Fibroblast of the aortic adventitia (primary cell): ENCODE data around the gene EFNA1. TPM values are rescaled to one million over a fixed set of nuclear protein-coding genes. Genes with fewer than 3 reads are reported as not detected.

Experiments
- DNase-seq: peaks from one replicate; pipeline ENCODE4 v3.0.0-alpha.2; 2010; ENCODE audit warnings: low read depth
- H3K4me3 ChIP-seq: 2 replicates; pipeline ENCODE4 v1.5.1; 2011; ENCODE audit warnings: low read depth, mild to moderate bottlenecking, control low read depth, low read length, moderate library complexity
- CTCF ChIP-seq: IDR thresholded peaks from 2 replicates; pipeline ENCODE4 v1.5.1; 2011; ENCODE audit warnings: mild to moderate bottlenecking, low read length, control low read depth, inconsistent platforms; ENCODE audit not compliant: insufficient read depth
- small RNA-seq: library from RNA; depleted of rRNA; stranded (forward); fragments of <200 nt; gene quantifications from one replicate; pipeline ENCODE3, GENCODE V24; 2012
- total RNA-seq: library from RNA; depleted of rRNA; stranded (reverse); fragments of >200 nt; gene quantifications from 2 replicates; pipeline ENCODE4 v1.2.3, GENCODE V29; 2012; ENCODE audit warnings: low replicate concordance

The EFNA1 gene
- total RNA-seq, 1 donor = 0.54 TPM

- TF ChIP-seq CTCF = no peak
- no peak overlapping the region for H3K4me3 ChIP-seq
- no peak for DNase-seq
Measured at GRCh38 chr1:155181371-155182051, 53.8 kb downstream of the EFNA1 start.

GRCh38 chr1:155182052-155182550, 54.4 kb downstream of the EFNA1 start:
- no peak overlapping the region for H3K4me3 ChIP-seq
- DNase-seq = no peak
- TF ChIP-seq CTCF = no peak

- TF ChIP-seq CTCF = no peak
- no peak for DNase-seq
- H3K4me3 ChIP-seq = no peak overlapping the region
Measured at GRCh38 chr1:155183775-155184221, 56.1 kb downstream of the EFNA1 start.

- no peak for TF ChIP-seq CTCF
- no peak overlapping the region for H3K4me3 ChIP-seq
- DNase-seq = no peak
Measured at GRCh38 chr1:155184351-155184811, 56.7 kb downstream of the EFNA1 start.

Small RNA genes within 50 kb of the gene (small RNA-seq; reads per million reads assigned to genes)
- not detected for gene HMGN2P18
- gene RF00019 = not detected

Other genes starting within 250 kb of the EFNA1 start
- 11.7 and 20.7 TPM in 2 replicates for gene PMVK, start 191.2 kb upstream of the EFNA1 start, total RNA-seq
- 36.2 and 122 TPM in 2 replicates for gene PBXIP1, start 171.8 kb upstream of the EFNA1 start, total RNA-seq
- gene PYGO2, start 166.1 kb upstream of the EFNA1 start, total RNA-seq = 7.8 and 18.0 TPM in 2 replicates
- gene SHC1, start 157.1 kb upstream of the EFNA1 start, total RNA-seq = 111 and 167 TPM in 2 replicates
- gene CKS1B, start 153.2 kb upstream of the EFNA1 start, total RNA-seq = 24.0 and 80.7 TPM in 2 replicates
- gene FLAD1, start 144.5 kb upstream of the EFNA1 start, total RNA-seq = 5.2 and 17.7 TPM in 2 replicates
- not detected in 2 replicates for gene LENEP, start 134.3 kb upstream of the EFNA1 start, total RNA-seq
- gene ZBTB7B, start 125.1 kb upstream of the EFNA1 start, total RNA-seq = 14.0 and 15.4 TPM in 2 replicates
- gene DCST2, start 94.1 kb upstream of the EFNA1 start, total RNA-seq = 0.09 TPM in 1 of 2 replicates, not detected in the other
- not detected in 2 replicates for gene DCST1, start 94.1 kb upstream of the EFNA1 start, total RNA-seq
- 39.0 and 69.9 TPM in 2 replicates for gene ADAM15, start 76.6 kb upstream of the EFNA1 start, total RNA-seq
- 2.4 and 5.3 TPM in 2 replicates for gene EFNA4, start 64.1 kb upstream of the EFNA1 start, total RNA-seq
- 0.90 TPM in 1 of 2 replicates, not detected in the other for gene EFNA3, start 49.0 kb upstream of the EFNA1 start, total RNA-seq
- gene SLC50A1, start 8.0 kb downstream of the EFNA1 start, total RNA-seq = 25.6 and 39.3 TPM in 2 replicates
- 26.1 and 46.3 TPM in 2 replicates for gene DPM3, start 12.7 kb downstream of the EFNA1 start, total RNA-seq
- 29.8 and 100 TPM in 2 replicates for gene KRTCAP2, start 45.4 kb downstream of the EFNA1 start, total RNA-seq
- gene TRIM46, start 46.0 kb downstream of the EFNA1 start, total RNA-seq = 5.2 and 13.2 TPM in 2 replicates
- gene THBS3, start 80.0 kb downstream of the EFNA1 start, total RNA-seq = 29.3 and 41.1 TPM in 2 replicates
- gene MTX1, start 80.8 kb downstream of the EFNA1 start, total RNA-seq = 13.7 and 26.1 TPM in 2 replicates
- 9.0 and 9.3 TPM in 2 replicates for gene ENTREP3, start 127.6 kb downstream of the EFNA1 start, total RNA-seq
- gene SCAMP3, start 134.5 kb downstream of the EFNA1 start, total RNA-seq = 12.5 and 47.6 TPM in 2 replicates
- gene CLK2, start 145.6 kb downstream of the EFNA1 start, total RNA-seq = 29.7 and 53.7 TPM in 2 replicates
- gene HCN3, start 149.6 kb downstream of the EFNA1 start, total RNA-seq = 0.08 and 1.4 TPM in 2 replicates
- gene PKLR, start 173.6 kb downstream of the EFNA1 start, total RNA-seq = not detected in 2 replicates
- 153 and 600 TPM in 2 replicates for gene FDPS, start 181.0 kb downstream of the EFNA1 start, total RNA-seq
- gene RUSC1, start 193.0 kb downstream of the EFNA1 start, total RNA-seq = 6.7 and 23.0 TPM in 2 replicates